Astrocyte (in vitro differentiated cells and primary cell): ENCODE measurements around the gene BICRAL. TPM values are rescaled to one million over a fixed set of nuclear protein-coding genes. Genes with fewer than 3 reads are reported as not detected.
"Not testable (repeated sequence)": the region's sequence is repeated elsewhere in the genome, so short reads cannot be mapped to it uniquely, and the experiment has no call there.

Experiments used
- DNase-seq: peaks from one replicate; pipeline ENCODE4 v3.0.0-alpha.2; 2010; ENCODE audit warnings: low read depth
- FAIRE-seq: peaks from 2 replicates; lab custom pipeline; 2011; peaks lifted over from hg19 to GRCh38; lab: Jason Lieb, UNC
- H2AFZ ChIP-seq: 2 replicates; pipeline ENCODE4 v1.6.0; 2012; ENCODE audit warnings: low read depth, low read length, inconsistent platforms
- H3K27ac ChIP-seq: 2 replicates; pipeline ENCODE4 v1.5.1; 2011; ENCODE audit warnings: low read depth, low read length, inconsistent platforms
- H3K27me3 ChIP-seq: 2 replicates; pipeline ENCODE4 v1.6.0; 2011; ENCODE audit warnings: low read length, inconsistent platforms; ENCODE audit not compliant: insufficient read depth
- H3K36me3 ChIP-seq: 2 replicates; pipeline ENCODE4 v1.5.1; 2011; ENCODE audit warnings: low read length, inconsistent platforms; ENCODE audit not compliant: insufficient read depth
- H3K4me1 ChIP-seq: 2 replicates; pipeline ENCODE4 v1.5.1; 2011; ENCODE audit warnings: low read length, inconsistent platforms; ENCODE audit not compliant: insufficient read depth
- H3K4me2 ChIP-seq: 2 replicates; pipeline ENCODE4 v1.6.0; 2012; ENCODE audit warnings: low read length, inconsistent platforms
- H3K4me3 ChIP-seq: 2 replicates; pipeline ENCODE4 v1.5.1; 2011; ENCODE audit warnings: low read depth, mild to moderate bottlenecking, low read length, inconsistent platforms; ENCODE audit not compliant: insufficient read depth
- H3K79me2 ChIP-seq: 2 replicates; pipeline ENCODE4 v1.6.0; 2012; ENCODE audit warnings: mild to moderate bottlenecking, low read length, inconsistent platforms; ENCODE audit not compliant: insufficient read depth
- H3K9ac ChIP-seq: 2 replicates; pipeline ENCODE4 v1.6.0; 2012; ENCODE audit warnings: mild to moderate bottlenecking, low read length, inconsistent platforms
- H3K9me3 ChIP-seq: 2 replicates; pipeline ENCODE4 v1.5.1; 2012; ENCODE audit warnings: low read depth, mild to moderate bottlenecking, low read length, inconsistent platforms; ENCODE audit not compliant: insufficient read depth
- H4K20me1 ChIP-seq: 2 replicates; pipeline ENCODE4 v1.6.0; 2012; ENCODE audit warnings: low read length, inconsistent platforms; ENCODE audit not compliant: insufficient read depth
- H3K27ac Mint-ChIP-seq: one replicate; pipeline ENCODE4 v1.8.0; 2021; ENCODE audit warnings: mild to moderate bottlenecking, mixed read lengths; ENCODE audit not compliant: unreplicated experiment
- H3K27me3 Mint-ChIP-seq: one replicate; pipeline ENCODE4 v1.8.0; 2021; ENCODE audit warnings: low read depth, mixed read lengths; ENCODE audit not compliant: unreplicated experiment
- H3K36me3 Mint-ChIP-seq: one replicate; pipeline ENCODE4 v1.8.0; 2021; ENCODE audit warnings: low read depth, mixed read lengths; ENCODE audit not compliant: unreplicated experiment
- H3K4me1 Mint-ChIP-seq: one replicate; pipeline ENCODE4 v1.8.0; 2021; ENCODE audit warnings: low read depth, mixed read lengths; ENCODE audit not compliant: unreplicated experiment
- H3K4me3 Mint-ChIP-seq: one replicate; pipeline ENCODE4 v1.8.0; 2021; ENCODE audit warnings: mild to moderate bottlenecking, moderate library complexity, mixed read lengths; ENCODE audit not compliant: unreplicated experiment
- H3K9me3 Mint-ChIP-seq: one replicate; pipeline ENCODE4 v1.8.0; 2021; ENCODE audit warnings: mild to moderate bottlenecking, mixed read lengths; ENCODE audit not compliant: unreplicated experiment
- CTCF ChIP-seq: IDR thresholded peaks from 2 replicates; pipeline ENCODE4 v1.5.1; 2011; ENCODE audit warnings: low read depth, mild to moderate bottlenecking, inconsistent platforms, low read length, moderate library complexity; ENCODE audit not compliant: insufficient read depth
- EZH2 ChIP-seq: IDR thresholded peaks from 2 replicates; pipeline ENCODE4 v1.6.1; 2012; ENCODE audit warnings: mild to moderate bottlenecking, low read length, inconsistent platforms; ENCODE audit not compliant: insufficient read depth
- total RNA-seq: library from RNA; stranded (reverse); gene quantifications from 2 replicates; pipeline ENCODE4 v1.2.1, GENCODE V29; 2021

BICRAL gene
- total RNA-seq, 1 donor from 2014 or later, result 5.9 TPM

GRCh38 chr6:42901538-42901957 is 119.7 kb downstream of the BICRAL start:
- DNase-seq, result peak; percentile 58
- H3K4me3 ChIP-seq, result no peak overlapping the region
- H3K4me3 Mint-ChIP-seq, result no peak overlapping the region
- no peaks in the 10 kb centered on the region for H3K4me1 ChIP-seq
- no peaks in the 10 kb centered on the region for H3K9me3 Mint-ChIP-seq
- peak overlapping the region; percentile 22 for H2AFZ ChIP-seq
- no peak overlapping the region for H3K27ac Mint-ChIP-seq
- FAIRE-seq, result no peak
- no peaks in the 10 kb centered on the region for H3K4me1 Mint-ChIP-seq
- H3K27me3 Mint-ChIP-seq, result no peaks in the 10 kb centered on the region
- H3K9me3 ChIP-seq, result no peaks in the 10 kb centered on the region
- peak overlapping the region; percentile 59 for H3K4me2 ChIP-seq
- H3K27me3 ChIP-seq, result no peaks in the 10 kb centered on the region
- no peaks in the 10 kb centered on the region for H3K79me2 ChIP-seq
- no peaks in the 10 kb centered on the region for H4K20me1 ChIP-seq
- H3K36me3 Mint-ChIP-seq, result no peaks in the 10 kb centered on the region
- no peaks in the 10 kb centered on the region for H3K36me3 ChIP-seq
- TF ChIP-seq CTCF (peak; percentile 82), EZH2 (no peak)
- H3K9ac ChIP-seq, result no peak overlapping the region
- H3K27ac ChIP-seq, result no peak overlapping the region

DNA sequence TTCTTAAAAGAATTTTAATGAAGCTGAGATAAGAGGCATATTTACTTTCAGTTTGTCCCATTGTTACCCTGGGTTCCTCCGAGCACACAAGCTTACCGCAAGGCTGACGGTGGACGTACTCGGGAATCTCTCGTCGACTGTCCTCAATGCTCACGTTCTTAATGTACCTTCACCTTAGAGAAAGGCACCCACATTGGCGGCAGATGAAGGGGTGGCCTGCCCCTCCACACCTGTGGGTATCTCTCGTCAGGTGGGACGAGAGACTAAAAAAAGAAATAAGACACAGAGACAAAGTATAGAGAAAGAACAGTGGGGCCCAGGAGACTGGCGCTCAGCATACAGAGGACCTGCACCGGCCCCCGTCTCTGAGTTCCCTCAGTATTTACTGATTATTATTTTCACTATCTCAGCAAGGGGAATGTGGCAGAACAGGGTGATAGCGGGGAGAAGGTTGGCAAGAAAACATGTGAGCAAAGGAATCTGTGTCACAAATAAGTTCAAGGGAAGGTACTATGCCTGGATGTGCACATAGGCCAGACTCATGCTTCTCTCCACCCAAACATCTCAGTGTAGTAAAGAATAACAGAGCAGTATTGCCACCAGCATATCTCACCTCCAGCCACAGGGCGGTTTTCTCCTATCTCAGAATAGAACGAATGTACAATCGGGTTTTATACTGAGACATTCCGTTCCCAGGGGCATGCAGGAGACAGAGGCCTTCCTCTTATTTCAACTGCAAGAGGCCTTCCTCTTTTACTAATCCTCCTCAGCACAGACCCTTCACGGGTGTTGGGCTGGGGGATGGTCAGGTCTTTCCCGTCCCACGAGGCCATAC is 120.8 kb downstream of the BICRAL start:
- not testable (repeated sequence) for H3K9me3 Mint-ChIP-seq, H3K27ac Mint-ChIP-seq, FAIRE-seq, H4K20me1 ChIP-seq, H3K4me2 ChIP-seq, DNase-seq, H3K4me1 ChIP-seq, H3K27me3 ChIP-seq, H3K4me3 Mint-ChIP-seq, H3K27ac ChIP-seq, H3K79me2 ChIP-seq, H3K4me3 ChIP-seq, H3K27me3 Mint-ChIP-seq, H3K36me3 Mint-ChIP-seq, H3K9ac ChIP-seq, H3K36me3 ChIP-seq, H3K9me3 ChIP-seq, H2AFZ ChIP-seq, H3K4me1 Mint-ChIP-seq

GRCh38 chr6:42904467-42904866 is 122.6 kb downstream of the BICRAL start:
- Mint-ChIP-seq H3K27me3 (peaks cover 4% of the 10 kb centered on the region), H3K9me3 (no peaks in the 10 kb centered on the region), H3K4me1 (no peaks in the 10 kb centered on the region), H3K4me3 (no peak overlapping the region), H3K36me3 (no peaks in the 10 kb centered on the region), H3K27ac (no peak overlapping the region)
- no peak for DNase-seq
- H3K36me3 ChIP-seq, result no peaks in the 10 kb centered on the region
- FAIRE-seq, result no peak
- H4K20me1 ChIP-seq, result no peaks in the 10 kb centered on the region
- H3K4me2 ChIP-seq, result no peak overlapping the region
- H3K9me3 ChIP-seq, result no peaks in the 10 kb centered on the region
- no peak overlapping the region for H3K9ac ChIP-seq
- no peak overlapping the region for H3K4me3 ChIP-seq
- TF ChIP-seq CTCF (no peak), EZH2 (no peak)
- no peaks in the 10 kb centered on the region for H3K4me1 ChIP-seq
- H3K79me2 ChIP-seq, result no peaks in the 10 kb centered on the region
- no peak overlapping the region for H2AFZ ChIP-seq
- no peak overlapping the region for H3K27ac ChIP-seq
- peaks cover 2% of the 10 kb centered on the region for H3K27me3 ChIP-seq
